Left ventricle myocardium superior (tissue), 1 donor: ENCODE data around the gene CEMIP2. TPM values are rescaled to one million over a fixed set of nuclear protein-coding genes. Genes with fewer than 3 reads are reported as not detected.
"Not testable (repeated sequence)": the region's sequence is repeated elsewhere in the genome, so short reads cannot be mapped to it uniquely, and the experiment has no call there.

Experiments
- ATAC-seq: fragments of 200-7000 bp; cut with Tn5 transposase; one replicate; pipeline ENCODE4 v1.9.1; 2020; ENCODE audit warnings: mild to moderate bottlenecking, moderate library complexity
- DNase-seq: peaks from one replicate; pipeline ENCODE4 v3.0.0-alpha.2; 2020
- intact Hi-C: fragments of 100-400 bp; cut with micrococcal nuclease; formaldehyde crosslinking; loops from one replicate; pipeline ENCODE4 v1.11.0; 2022
- long read RNA-seq: library from polyadenylated mRNA; unstranded; transcript quantifications from one replicate; pipeline ENCODE4 v2.0.0, GENCODE V29; 2021
- total RNA-seq: library from RNA; stranded (reverse); fragmentation: NEBNext Ultra II Directional; extraction: Animal tissue kit (Norgen Biotek cat#: 25700); gene quantifications from one replicate; pipeline ENCODE4 v1.2.1, GENCODE V29; 2021
- donor health status: DM: no; HTN: yes; CAD: no; lungs with severe emphysema.

Gene CEMIP2, protein sequence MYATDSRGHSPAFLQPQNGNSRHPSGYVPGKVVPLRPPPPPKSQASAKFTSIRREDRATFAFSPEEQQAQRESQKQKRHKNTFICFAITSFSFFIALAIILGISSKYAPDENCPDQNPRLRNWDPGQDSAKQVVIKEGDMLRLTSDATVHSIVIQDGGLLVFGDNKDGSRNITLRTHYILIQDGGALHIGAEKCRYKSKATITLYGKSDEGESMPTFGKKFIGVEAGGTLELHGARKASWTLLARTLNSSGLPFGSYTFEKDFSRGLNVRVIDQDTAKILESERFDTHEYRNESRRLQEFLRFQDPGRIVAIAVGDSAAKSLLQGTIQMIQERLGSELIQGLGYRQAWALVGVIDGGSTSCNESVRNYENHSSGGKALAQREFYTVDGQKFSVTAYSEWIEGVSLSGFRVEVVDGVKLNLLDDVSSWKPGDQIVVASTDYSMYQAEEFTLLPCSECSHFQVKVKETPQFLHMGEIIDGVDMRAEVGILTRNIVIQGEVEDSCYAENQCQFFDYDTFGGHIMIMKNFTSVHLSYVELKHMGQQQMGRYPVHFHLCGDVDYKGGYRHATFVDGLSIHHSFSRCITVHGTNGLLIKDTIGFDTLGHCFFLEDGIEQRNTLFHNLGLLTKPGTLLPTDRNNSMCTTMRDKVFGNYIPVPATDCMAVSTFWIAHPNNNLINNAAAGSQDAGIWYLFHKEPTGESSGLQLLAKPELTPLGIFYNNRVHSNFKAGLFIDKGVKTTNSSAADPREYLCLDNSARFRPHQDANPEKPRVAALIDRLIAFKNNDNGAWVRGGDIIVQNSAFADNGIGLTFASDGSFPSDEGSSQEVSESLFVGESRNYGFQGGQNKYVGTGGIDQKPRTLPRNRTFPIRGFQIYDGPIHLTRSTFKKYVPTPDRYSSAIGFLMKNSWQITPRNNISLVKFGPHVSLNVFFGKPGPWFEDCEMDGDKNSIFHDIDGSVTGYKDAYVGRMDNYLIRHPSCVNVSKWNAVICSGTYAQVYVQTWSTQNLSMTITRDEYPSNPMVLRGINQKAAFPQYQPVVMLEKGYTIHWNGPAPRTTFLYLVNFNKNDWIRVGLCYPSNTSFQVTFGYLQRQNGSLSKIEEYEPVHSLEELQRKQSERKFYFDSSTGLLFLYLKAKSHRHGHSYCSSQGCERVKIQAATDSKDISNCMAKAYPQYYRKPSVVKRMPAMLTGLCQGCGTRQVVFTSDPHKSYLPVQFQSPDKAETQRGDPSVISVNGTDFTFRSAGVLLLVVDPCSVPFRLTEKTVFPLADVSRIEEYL (N-terminal part only)
- total RNA-seq: 8.7 TPM
- long read RNA-seq, full-length matches to known transcripts: 1 of 5 reads
- long read RNA-seq, partial matches to known transcripts: 0 of 5 reads
- long read RNA-seq, other reads (novel, unspliced or antisense): 4 of 5 reads

DNA sequence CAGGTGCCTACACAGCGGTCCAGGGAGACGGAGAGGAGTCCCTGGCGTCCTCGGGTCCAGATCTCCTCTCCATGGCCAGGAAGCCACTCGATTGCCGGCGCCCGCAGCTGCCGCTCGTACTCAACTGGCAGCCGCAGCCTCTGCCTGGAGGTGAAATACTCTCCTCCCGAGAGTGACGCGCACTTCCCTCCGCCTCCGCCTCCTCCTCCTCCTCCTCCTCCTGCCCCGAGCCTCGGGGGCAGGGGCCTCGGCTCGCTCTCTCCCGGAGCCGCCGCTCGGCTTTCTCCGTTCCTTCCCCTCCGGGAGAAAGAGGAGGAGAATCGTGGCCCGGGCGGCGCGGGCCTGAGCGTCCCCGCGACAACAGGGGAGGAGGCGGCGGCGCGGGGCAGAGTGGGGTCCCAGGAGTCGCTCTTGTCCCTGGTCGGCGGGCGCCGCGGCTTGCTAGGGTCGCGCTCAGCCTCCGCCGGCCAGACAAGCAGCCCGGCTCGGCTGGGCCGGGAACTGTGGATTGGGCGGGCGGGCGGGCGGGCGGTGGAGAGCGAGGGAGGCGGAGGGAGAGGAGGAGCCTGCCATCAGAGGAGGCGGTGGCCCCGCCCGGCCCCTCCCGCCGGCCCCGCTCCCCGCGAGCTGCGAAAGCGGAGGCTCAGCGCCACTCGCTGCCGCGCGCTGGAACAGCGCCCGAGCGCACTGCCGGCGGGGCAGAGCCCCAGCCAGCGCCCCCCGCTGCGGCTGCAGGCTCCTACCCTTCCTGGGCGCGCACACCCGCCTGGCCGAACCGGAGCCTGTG, at the start of gene CEMIP2:
Gene CEMIP2 (minus strand): TSS at position 126 of the 787 bp plus-strand sequence. CDS start 18,140 bp downstream, outside the sequence.
- peak; percentile 93 for ATAC-seq
- intact Hi-C loops: no loop called here
- DNase-seq: peak; percentile 95

GRCh38 chr9:71816916-71817451, 48.7 kb upstream of the CEMIP2 start:
- DNase-seq (no peak), ATAC-seq (no peak)
- intact Hi-C loops: no loop called here

GRCh38 chr9:71814815-71815214, 46.5 kb upstream of the CEMIP2 start:
- ATAC-seq (peak; percentile 55), DNase-seq (no peak)
- intact Hi-C loops: no loop called here

GRCh38 chr9:71814226-71814625, 45.9 kb upstream of the CEMIP2 start:
- peak; percentile 30 for DNase-seq
- ATAC-seq: peak; percentile 62
- intact Hi-C loops: no loop called here

GRCh38 chr9:71812385-71812784, 44.1 kb upstream of the CEMIP2 start:
- intact Hi-C loops: no loop called here
- ATAC-seq (peak; percentile 95), DNase-seq (peak; percentile 42)

DNA sequence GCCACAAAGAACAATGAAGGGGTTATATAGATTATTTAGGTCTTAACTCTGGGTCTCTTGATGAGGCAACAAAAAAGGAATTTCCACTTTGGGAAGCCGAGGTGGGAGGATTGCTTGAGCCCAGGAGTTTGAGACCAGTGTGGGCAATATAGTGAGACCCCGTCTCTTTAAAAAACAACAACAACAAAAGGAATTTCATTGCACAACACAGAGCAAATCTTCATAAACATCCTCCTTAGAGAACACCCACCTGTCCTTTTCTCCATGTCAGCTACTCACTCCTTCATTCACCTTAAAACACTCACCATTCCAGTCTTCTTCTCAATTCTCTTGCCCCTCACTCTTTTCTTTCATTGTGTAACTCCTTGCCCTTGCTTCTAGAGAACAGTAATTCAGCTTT, 39.8 kb upstream of the CEMIP2 start:
- intact Hi-C loops: loop anchor here (5.0 kb wide), 1 partner anchor 219 kb away; no protein-coding TSS in a partner anchor
- ATAC-seq: no peak
- no peak for DNase-seq

DNA sequence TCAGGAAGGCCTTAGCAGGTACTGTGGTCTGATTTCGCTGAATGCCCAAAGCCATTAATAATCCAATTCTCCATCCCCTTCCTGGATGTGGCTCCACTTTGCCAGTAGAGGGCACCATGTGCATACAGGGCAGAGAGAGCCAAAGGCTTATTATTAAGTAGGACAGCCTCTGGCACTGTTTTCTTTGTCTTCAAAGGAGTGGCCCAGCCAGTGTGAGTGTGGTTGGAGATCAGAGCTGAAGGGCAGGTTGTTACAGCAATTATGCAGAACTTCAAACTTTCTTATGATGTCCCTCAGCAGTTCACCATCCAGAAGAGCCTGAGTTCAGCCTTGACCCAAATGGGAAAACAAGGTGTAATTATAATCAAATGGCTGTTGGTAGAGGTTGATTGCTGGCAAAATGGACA, 38.6 kb upstream of the CEMIP2 start:
- ATAC-seq (peak; percentile 99), DNase-seq (peak; percentile 51)
- intact Hi-C loops: loop anchor here (5.0 kb wide), 1 partner anchor 220 kb away; no protein-coding TSS in a partner anchor

GRCh38 chr9:71805096-71805495, 36.8 kb upstream of the CEMIP2 start:
- intact Hi-C loops: loop anchor here (5.0 kb wide), 1 partner anchor 222 kb away; no protein-coding TSS in a partner anchor
- DNase-seq, ATAC-seq: not testable (repeated sequence)

DNA sequence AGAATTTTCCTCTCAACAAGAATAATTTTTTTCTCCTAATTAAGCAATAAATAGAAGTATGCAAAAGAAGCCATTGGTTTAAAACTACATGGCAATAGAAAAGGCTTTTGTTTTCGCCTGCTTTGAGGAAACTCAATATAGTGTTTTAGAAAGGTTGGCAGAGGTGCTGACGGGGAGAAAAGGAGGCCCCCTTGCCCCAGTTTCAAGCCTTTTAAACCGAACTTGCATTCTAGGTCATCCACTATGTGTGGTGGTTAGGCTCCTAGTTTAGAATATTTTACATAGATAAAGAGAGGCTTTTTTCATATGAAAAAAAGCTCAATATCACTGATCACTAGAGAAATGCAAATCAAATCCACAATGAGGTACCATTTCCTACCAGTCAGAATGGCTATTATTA, 33.5 kb upstream of the CEMIP2 start:
- DNase-seq: no peak
- intact Hi-C loops: no loop called here
- no peak for ATAC-seq

DNA sequence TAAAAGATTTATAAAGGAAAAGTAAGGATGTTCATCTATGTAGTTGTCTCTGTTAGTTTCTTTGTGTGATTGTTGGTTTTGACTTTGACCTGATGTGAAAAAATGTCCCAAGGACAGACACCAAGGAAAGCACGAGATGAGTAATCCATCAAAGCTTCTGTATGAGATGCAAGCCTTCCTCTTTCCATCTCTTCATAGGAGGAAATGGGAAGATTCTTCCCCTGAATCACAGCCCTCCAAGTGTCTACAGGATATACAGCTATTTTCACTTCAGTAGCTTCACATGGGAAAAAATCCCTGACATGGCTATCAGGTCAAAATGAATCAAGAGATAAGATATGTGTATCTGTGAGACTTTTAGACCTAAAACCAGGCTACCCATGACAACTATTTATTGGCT, 29.0 kb upstream of the CEMIP2 start:
- DNase-seq: no peak
- intact Hi-C loops: no loop called here
- no peak for ATAC-seq

DNA sequence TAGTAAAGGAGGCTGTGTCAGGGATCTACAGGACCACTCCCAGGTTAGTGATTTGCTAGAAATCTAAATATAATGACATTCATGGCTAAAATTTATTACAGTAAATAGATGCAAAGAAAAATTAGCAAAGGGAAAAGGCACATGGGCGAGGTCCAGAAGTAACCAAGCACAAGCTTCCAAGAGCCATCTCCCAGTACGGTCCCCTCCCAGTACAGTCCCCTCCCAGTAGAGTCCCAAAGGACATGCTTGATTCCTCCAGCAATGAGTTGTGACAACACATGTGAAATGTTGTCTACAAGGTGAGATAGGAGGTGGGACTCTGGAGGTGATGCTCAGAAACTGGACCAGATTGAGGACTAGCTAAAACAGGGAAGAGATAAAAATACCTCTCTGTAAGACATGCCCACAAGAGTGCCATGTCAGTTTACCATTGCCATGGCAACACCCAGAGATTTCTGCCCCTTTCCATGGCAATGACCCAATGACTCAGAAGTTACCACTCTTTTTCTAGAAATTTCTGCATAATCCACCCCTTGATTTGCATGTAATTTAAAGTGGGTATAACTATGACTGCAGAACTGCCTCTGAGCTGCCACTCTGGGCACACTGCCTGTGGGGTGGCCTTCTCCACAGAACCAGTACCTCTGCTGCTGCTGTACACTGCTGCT, 27.9 kb upstream of the CEMIP2 start:
- no peak for ATAC-seq
- DNase-seq: no peak
- intact Hi-C loops: no loop called here

DNA sequence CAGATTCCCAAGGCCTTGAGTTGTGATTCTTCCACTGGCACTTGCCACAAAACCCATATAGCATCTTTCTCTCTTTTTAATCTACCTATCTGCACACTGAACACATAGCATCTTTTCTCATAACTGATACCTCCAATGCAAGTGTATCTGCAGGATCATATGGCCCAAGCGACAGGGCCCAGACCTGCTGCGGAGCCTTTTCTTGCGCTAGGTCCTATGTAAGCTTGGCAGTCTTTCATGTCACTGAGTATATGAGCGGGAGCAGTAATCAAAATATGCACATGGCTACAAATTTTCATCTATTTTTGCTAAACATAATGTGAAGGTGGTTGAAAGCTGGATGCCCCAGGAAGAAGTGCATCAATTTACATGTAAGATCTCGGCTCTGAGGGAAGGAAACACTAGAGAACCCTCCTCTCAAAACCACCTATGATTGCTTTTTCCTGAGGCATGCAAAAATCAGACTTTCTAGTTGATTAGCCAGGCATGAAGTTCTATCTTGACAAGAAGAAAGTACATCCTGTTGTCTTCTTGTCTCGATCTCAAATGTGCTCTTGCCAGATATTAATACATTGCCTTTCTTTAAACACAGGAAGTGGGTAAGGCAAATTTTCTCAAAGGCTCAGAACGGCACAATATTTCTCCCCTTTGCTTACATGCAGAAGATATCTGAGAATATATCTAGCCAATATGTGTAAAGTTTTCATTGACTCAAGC, 26.9 kb upstream of the CEMIP2 start:
- DNase-seq (no peak), ATAC-seq (no peak)
- intact Hi-C loops: no loop called here

DNA sequence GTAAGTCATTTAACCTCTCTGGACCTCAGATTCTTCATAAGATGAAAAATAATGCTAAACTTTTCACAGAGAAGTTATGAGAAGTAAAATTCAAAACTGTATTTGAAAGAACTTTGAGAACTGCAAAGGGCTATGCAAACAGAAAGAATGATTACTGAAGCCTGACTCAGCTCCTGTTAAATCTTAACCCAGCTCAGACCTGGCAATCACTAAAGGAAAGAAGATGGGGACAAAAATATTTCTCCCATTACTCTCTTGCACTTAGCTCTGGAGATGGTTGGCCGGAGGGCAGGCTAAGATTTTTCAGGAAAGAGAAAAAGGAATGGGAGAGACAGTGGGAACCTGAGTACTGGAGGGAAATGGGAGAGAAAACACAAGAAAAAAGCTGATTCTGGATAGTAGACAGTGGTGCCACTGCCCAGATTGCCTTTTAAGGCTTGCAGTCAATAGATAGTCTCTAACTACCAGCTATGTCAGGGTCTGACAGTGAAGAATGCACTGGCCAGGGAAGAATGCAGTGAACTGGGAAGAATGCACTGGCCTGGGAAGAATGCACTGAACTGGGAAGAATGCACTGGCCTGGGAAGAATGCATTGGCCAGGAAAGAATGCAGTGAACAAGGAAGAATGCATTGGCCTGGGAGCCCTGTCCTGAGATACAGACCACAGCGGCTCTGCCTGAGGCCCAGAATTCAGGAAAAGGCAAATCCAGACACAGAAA, 25.2 kb upstream of the CEMIP2 start:
- intact Hi-C loops: no loop called here
- ATAC-seq (no peak), DNase-seq (no peak)

GRCh38 chr9:71791875-71792274, 23.6 kb upstream of the CEMIP2 start:
- DNase-seq (no peak), ATAC-seq (no peak)
- intact Hi-C loops: no loop called here

GRCh38 chr9:71790296-71790695, 22.0 kb upstream of the CEMIP2 start:
- ATAC-seq: no peak
- no peak for DNase-seq
- intact Hi-C loops: no loop called here

- intact Hi-C loops: no loop called here
- peak; percentile 41 for ATAC-seq
- peak; percentile 31 for DNase-seq
Observed at GRCh38 chr9:71783120-71783523, 14.8 kb upstream of the CEMIP2 start.
